SK-N-MC (cell line): ENCODE measurements around the gene SSC5D.

Source experiments
- EZH2 ChIP-seq: fragments of 200-600 bp; sonication (generic); IDR thresholded peaks from one replicate; pipeline ENCODE4 v1.6.1; 2017; ENCODE audit warnings: antibody characterized with exemption
- FOXP2 ChIP-seq: optimal IDR thresholded peaks from 2 replicates; pipeline ENCODE3; 2011; ENCODE audit warnings: mild to moderate bottlenecking, moderate library complexity; ENCODE audit not compliant: insufficient read depth; ENCODE audit errors: extremely low read length, control extremely low read depth
- POLR2AphosphoS5 ChIP-seq: IDR thresholded peaks from 2 replicates; pipeline ENCODE4 v1.6.1; 2012; ENCODE audit warnings: mild to moderate bottlenecking, low read depth, low read length, borderline replicate concordance

DNA sequence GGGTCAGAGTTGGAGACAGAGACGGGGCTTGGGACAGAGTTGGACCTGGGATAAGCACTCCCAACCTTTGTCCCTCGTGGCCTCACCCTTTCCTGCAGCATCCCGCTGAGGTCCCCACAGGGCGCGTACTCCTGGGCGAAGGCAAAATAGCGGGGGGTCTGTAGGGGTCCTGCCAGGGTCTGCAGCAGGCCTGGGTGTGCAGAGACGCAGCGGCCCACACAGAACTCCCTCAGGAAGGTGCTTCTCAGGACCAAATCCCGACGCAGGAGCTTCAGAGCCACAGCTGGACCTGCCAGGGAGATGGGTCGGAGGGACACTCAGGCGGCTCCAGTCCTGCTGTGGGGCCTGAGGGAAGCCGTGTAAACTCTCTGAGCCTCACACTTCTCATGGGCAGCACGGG is 55.8 kb downstream of the SSC5D start:
- TF ChIP-seq EZH2 = no peak
- no peak for TF ChIP-seq POLR2AphosphoS5
- no peak for TF ChIP-seq FOXP2
